C4-2B (cell line): ENCODE results near the gene CCDC91.

ENCODE experiments used
- H3K27ac ChIP-seq: fragments of 450-650 bp; 2 replicates; pipeline ENCODE4 v1.5.1; 2017
- ZFX ChIP-seq: fragments of 450-650 bp; IDR thresholded peaks from 2 replicates; pipeline ENCODE4 v1.6.1; 2017
- TF ChIP-seq, protein P1 (sequence below): fragments of 450-650 bp; conservative IDR thresholded peaks from 2 replicates; pipeline ENCODE4 v1.5.1; 2017; ENCODE audit warnings: mild to moderate bottlenecking

Gene CCDC91

DNA sequence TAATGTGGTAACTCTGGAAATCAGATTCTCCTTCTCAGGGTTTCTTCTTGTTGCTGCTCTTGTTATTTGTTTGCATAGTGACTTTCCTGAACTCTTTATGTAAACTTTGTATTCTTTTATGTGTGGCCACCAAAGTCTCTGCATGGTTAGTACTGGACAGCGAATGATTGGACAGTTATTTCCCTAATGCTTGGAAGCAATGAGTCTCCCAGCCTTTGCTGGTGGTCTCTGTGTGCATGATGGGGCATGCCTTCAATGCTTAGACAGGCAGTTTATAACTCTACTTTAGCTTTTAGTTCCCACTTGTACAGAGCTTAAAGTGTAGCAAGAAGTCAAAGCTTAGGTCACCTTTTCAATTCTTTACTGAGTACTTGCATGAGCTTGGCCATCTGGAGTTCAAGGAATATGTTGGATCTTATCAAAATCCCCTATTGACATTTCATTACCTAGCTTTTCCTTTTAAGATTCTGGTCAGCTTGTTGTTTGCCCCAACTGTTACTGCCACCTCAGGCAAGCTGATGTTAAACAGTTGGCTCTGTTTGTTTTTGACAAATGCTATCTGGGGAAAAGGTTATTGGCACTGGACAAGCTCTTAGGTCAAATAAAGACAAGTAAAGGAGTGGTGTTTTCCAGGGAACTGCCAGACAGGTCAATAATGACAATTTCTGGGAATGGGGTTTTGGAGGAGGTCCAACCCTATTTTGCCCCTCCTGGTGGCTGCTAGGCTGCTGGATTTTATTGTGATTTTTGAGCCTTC, 12.3 kb downstream of the CCDC91 start:
- TF ChIP-seq, protein P1, sequence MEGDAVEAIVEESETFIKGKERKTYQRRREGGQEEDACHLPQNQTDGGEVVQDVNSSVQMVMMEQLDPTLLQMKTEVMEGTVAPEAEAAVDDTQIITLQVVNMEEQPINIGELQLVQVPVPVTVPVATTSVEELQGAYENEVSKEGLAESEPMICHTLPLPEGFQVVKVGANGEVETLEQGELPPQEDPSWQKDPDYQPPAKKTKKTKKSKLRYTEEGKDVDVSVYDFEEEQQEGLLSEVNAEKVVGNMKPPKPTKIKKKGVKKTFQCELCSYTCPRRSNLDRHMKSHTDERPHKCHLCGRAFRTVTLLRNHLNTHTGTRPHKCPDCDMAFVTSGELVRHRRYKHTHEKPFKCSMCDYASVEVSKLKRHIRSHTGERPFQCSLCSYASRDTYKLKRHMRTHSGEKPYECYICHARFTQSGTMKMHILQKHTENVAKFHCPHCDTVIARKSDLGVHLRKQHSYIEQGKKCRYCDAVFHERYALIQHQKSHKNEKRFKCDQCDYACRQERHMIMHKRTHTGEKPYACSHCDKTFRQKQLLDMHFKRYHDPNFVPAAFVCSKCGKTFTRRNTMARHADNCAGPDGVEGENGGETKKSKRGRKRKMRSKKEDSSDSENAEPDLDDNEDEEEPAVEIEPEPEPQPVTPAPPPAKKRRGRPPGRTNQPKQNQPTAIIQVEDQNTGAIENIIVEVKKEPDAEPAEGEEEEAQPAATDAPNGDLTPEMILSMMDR, result peak; percentile 16
- no peak for TF ChIP-seq ZFX
- no peak overlapping the region; the same call in 1 of the 2 replicates for H3K27ac ChIP-seq

DNA sequence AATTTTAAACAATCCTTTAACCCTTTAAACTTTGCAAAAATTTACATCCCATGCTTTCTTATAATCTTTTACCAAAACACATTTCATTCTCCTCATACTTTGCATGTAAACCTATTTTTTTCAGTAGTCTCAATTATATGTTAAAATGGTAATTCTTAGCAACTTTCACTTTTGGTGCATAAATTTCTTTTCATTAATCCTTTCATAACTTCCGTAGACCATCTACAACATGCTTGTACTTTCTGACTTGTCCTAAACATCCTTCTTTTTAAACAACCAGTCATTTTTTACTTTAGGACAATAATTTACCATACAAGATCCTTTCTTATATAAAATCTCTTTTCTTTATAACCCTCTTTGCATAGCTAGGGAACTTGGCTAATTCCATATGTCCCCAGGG, 19.5 kb downstream of the CCDC91 start:
- no peak overlapping the region for H3K27ac ChIP-seq
- TF ChIP-seq, protein P1, result no peak

DNA sequence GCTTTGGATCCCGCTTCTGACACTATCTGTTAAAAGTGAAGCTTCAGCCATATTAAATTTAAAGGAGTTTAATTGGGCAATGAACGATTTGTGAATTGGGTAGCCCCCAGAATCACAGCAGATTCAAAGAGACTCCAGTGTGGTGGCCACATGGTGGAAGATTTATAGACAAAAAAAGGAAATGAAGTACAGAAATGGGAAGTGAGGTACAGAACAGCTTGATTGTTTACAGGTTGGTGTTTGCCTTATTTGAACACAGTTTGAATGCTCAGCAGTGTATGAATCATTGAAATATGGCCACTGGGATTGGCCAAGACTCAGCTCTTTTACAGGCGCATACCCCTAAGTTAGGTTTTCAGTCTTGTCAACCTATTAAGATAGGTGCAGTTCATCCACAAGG, 21.9 kb downstream of the CCDC91 start:
- TF ChIP-seq, protein P1, result no peak
- no peak for TF ChIP-seq ZFX

DNA sequence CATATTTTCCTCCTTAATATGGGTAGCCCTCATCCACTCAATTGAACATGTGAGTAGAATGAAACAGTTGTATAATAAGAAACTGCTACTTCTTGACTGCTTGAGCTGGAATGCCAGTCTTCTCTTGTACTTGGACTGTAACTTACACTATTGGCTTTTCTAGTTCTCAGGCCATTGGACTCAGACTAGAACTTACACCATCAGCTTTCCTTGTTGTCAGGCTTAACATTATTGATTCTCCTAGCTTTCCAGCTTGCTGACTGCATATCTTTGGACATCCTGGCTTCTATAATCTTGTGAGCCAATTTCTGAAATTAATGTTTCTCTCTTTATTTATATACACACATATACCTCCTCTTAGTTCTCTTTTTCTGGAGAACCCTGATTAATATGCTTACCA, 24.8 kb downstream of the CCDC91 start:
- H3K27ac ChIP-seq, result no peak overlapping the region

More for the DNA sequence above, 21.9 kb downstream of the CCDC91 start:
- no peak overlapping the region for H3K27ac ChIP-seq

DNA sequence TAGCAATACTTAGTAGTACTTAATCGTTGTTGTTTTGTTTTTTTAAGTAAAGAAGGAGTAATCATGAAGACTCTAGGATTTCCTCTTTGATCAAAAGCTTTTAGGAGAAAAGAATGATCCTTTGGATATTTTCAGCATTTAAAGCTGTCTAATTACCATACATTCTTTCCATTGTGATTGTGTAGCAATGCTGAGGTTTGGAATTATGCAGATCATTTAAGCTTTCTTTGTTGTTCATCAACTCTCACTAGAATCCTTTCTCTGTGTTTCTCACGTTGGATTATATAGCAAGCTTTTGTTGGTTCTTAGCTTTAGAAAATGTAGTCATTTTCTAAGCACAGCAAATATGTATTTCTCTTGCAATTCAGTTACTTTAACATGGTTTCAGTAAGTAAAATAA, 25.8 kb downstream of the CCDC91 start:
- no peak overlapping the region for H3K27ac ChIP-seq
- no peak for TF ChIP-seq ZFX
- TF ChIP-seq, protein P1, result no peak

More for the DNA sequence above, 24.8 kb downstream of the CCDC91 start:
- TF ChIP-seq, protein P1, result no peak
- TF ChIP-seq ZFX, result no peak

DNA sequence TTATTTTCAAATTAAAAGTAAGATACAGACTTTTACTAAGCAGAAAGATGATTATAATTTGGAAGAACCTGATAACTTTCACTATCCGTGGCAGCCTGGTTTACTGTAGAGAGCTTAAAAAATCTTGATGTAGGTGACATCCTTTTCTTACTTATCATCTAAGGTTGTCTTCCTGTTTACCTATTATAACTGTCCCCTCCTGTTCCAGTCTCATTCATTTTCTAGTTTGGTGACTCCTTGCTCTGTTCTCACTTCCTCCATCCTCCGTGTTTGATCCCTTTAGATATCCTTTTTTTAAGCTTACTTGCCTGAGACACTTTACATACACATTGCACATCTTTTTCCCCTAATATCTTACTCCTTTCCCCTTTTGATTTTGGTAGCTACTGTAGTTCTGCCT, 27.5 kb downstream of the CCDC91 start:
- TF ChIP-seq, protein P1, result no peak
- TF ChIP-seq ZFX, result no peak
- H3K27ac ChIP-seq, result no peak overlapping the region

DNA sequence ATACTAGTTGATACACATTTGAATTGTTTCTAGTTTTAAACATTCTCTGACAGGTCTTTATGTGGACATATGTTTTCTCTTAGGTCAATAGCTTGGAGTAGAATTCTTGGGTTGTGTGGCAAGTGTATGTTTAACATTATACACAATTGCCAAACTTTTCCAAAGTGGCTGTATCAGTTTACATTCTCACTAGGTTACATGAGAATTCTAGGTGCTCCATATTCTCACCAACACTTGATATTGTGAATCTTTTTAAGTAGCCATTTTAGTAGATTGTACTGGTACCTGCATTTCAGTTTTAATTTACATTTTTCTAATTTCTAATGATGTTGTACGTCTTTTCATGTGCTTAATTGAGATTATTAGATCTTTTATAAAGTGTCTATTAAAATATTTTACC, 28.6 kb downstream of the CCDC91 start:
- TF ChIP-seq, protein P1, result no peak
- no peak for TF ChIP-seq ZFX
- H3K27ac ChIP-seq, result no peak overlapping the region
